ENCODE results near the gene DUSP15. TPM values are rescaled to one million over a fixed set of nuclear protein-coding genes. Genes with fewer than 3 reads are reported as not detected.

DUSP15 gene
- total and polyA plus RNA-seq, 2 of the 8 experiments (the other 6 are each of a cell fraction or from before 2014, with no cell fraction given): 0.91 to 3.2 TPM

DNA sequence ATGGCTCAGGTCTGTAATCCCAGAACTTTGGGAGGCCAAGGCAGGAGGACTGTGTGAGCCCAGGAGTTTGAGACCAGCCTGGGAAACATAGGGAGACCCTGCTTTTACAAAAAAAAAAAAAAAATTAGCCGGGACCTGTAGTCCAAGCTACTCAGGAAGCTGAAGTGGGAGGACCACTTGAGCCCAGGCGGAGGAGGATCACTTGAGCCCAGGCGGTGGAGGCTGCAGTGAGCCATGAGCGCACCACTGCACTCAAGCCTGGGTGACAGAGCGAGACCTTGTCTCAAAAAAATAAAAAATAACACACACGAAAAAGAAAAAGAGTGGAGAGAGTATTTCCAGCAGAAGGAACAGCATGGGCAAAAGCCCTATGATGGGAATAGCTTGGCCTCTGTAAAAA is 2.1 kb upstream of the DUSP15 start:
- no peak overlapping the region for H3K56ac ChIP-seq (replicated peaks; ENCODE audit: insufficient read length, low read depth, low read length)
- POLR2A ChIA-PET (ENCODE audit: partially characterized antibody): interaction anchor here (0.9 to 1.2 kb wide), 3 partner anchors 8 to 96 kb away, joined by 3 to 4 read pairs (median 3); partner anchors contain the start of gene XKR7

More for the DNA sequence above, 2.1 kb upstream of the DUSP15 start:
- H3K27ac ChIP-seq (ENCODE audit: low read depth, low read length): no peak overlapping the region
- TF ChIP-seq SRF (IDR thresholded peaks at IDR 0.05; ENCODE audit: low read depth, low read length): no peak
- no peak for TF ChIP-seq GABPA (IDR thresholded peaks at IDR 0.05; ENCODE audit: borderline replicate concordance, insufficient read depth, low read length)
- H3K4me3 ChIP-seq (ENCODE audit: extremely low read depth in 1 of 4, insufficient read depth in 2 of 4, low read depth in 3 of 4, low read length in 4 of 4): no peak overlapping the region
- H3K79me1 ChIP-seq (ENCODE audit: low read depth, low read length): no peaks in the 10 kb centered on the region
- no peaks in the 10 kb centered on the region for H3K79me2 ChIP-seq (ENCODE audit: control insufficient read depth in 1 of 2, insufficient read depth in 2 of 2, low read length in 2 of 2)
- CTCF ChIA-PET (ENCODE audit: partially characterized antibody): interaction anchor here (0.6 to 2.5 kb wide), 12 partner anchors 10 to 159 kb away, joined by 3 to 12 read pairs (median 4); no protein-coding TSS in a partner anchor
- no peak overlapping the region for H3K4me2 ChIP-seq (ENCODE audit: insufficient read depth in 1 of 2, low read depth in 2 of 2, low read length in 2 of 2)
- H4K20me1 ChIP-seq (replicated peaks in 1 of 2; ENCODE audit: control insufficient read depth in 1 of 2, insufficient read depth in 2 of 2, low read length in 2 of 2): peaks cover 0 to 6% of the 10 kb centered on the region in 2 experiments
- no peak overlapping the region for H3K9ac ChIP-seq (replicated peaks in 1 of 4; ENCODE audit: extremely low read depth in 1 of 4, low read depth in 3 of 4, low read length in 3 of 4)
- no peak overlapping the region for H2BK120ac ChIP-seq (replicated peaks; ENCODE audit: low read depth, low read length)
- H3K4ac ChIP-seq (replicated peaks; ENCODE audit: insufficient read length, low read depth, low read length): no peak overlapping the region
- H2AK5ac ChIP-seq (ENCODE audit: low read depth, low read length): no peak overlapping the region
- H3K23ac ChIP-seq (ENCODE audit: insufficient read length): no peak overlapping the region
- no peak overlapping the region for H4K8ac ChIP-seq (ENCODE audit: extremely low read depth, insufficient read depth, low read length)
- H3K27me3 ChIP-seq (replicated peaks in 1 of 4; ENCODE audit: control insufficient read depth in 3 of 4, extremely low read depth in 1 of 4, insufficient read depth in 3 of 4, low read length in 3 of 4): peaks cover 19 to 32% (median 29%) of the 10 kb centered on the region in 4 experiments
- H4K91ac ChIP-seq (replicated peaks; ENCODE audit: insufficient read length, low read length): no peak overlapping the region
- H3K9me3 ChIP-seq (ENCODE audit: insufficient read depth in 2 of 2, low read depth in 1 of 2, low read length in 1 of 2): no peaks in the 10 kb centered on the region
- H2BK15ac ChIP-seq (ENCODE audit: low read length): no peak overlapping the region
- H3K18ac ChIP-seq (ENCODE audit: extremely low read depth, low read length): no peak overlapping the region
- H3K36me3 ChIP-seq (ENCODE audit: control insufficient read depth in 2 of 4, insufficient read depth in 4 of 4, low read length in 3 of 4): no peaks in the 10 kb centered on the region
- DNase-seq (ENCODE audit: low read depth in 1 of 2, low spot score in 2 of 2) (no peak), FAIRE-seq (no peak)
- peaks cover 0 to 12% (median 6%) of the 10 kb centered on the region in 4 experiments; a peak in 6 of 7 replicates for H3K4me1 ChIP-seq (replicated peaks in 1 of 4; ENCODE audit: control insufficient read depth in 3 of 4, insufficient read depth in 4 of 4, low read length in 3 of 4)
- H2AFZ ChIP-seq (ENCODE audit: low read length): no peak overlapping the region
- H3K23me2 ChIP-seq (ENCODE audit: low read depth, low read length): peaks cover 9% of the 10 kb centered on the region
- no peak overlapping the region for H3K14ac ChIP-seq (ENCODE audit: insufficient read length)
- no peak overlapping the region for H2BK20ac ChIP-seq (ENCODE audit: low read length)
- WGBS, 2 experiments (ENCODE audit: extremely low coverage in 1 of 2, insufficient coverage in 1 of 2, insufficient read length in 1 of 2, insufficient replicate concordance in 2 of 2, low coverage in 1 of 2, low lambda C conversion rate in 2 of 2, missing lambda C conversion rate in 1 of 2): 94% methylated on average over 6 of the region's 6 CpGs; no CpG with 5 or more reads in 1 of the 2 experiments
- H4K5ac ChIP-seq (ENCODE audit: insufficient read length, low read depth, low read length): no peak overlapping the region
- no peak overlapping the region for H2BK5ac ChIP-seq (ENCODE audit: low read depth, low read length)
- no peak overlapping the region for H2BK12ac ChIP-seq (ENCODE audit: low read depth, low read length)

Measured in H1 (cell line).